ENCODE data around the gene ARSI. TPM values are rescaled to one million over a fixed set of nuclear protein-coding genes. Genes with fewer than 3 reads are reported as not detected.

ARSI gene
- total and polyA plus RNA-seq, 2 of the 13 experiments (the other 11 are each of a cell fraction or from before 2014, with no cell fraction given), result 4.2 to 33.9 TPM

DNA sequence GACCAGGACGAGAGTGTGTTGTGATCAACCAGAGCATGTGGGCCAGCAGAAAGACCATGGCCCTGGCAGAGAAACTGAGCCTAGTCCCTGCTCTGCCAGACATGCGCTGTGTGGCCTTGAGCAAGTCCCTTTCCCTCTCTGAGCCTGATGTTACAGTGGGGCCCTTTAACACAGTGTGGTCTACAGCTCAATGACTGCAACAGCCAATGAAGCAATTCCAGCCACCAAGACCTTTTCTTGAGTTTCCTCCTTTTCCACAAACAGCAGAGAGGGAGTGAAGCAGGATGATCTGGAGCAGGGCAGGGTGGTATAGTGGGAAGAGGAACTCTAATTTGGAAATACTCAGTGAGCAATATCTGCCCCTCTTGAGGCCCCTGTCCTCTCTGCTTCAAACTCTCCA is 25.8 kb upstream of the ARSI start:
- peaks cover 37% of the 10 kb centered on the region for H3K4me1 ChIP-seq (ENCODE audit: insufficient read depth, low read length)
- in situ Hi-C loops (cut with HindIII; ENCODE audit: extremely low pct_ligation_motif_present, low pct_unique_long_range_greater_than_20kb), result no loop called here
- H3K79me2 ChIP-seq (ENCODE audit: insufficient read depth, low read length), result no peaks in the 10 kb centered on the region
- no peak overlapping the region for H3K4me3 ChIP-seq (replicated peaks in 1 of 3; ENCODE audit: insufficient read depth in 1 of 3, low read depth in 2 of 3, low read length in 3 of 3)
- no peak overlapping the region for H3K9ac ChIP-seq (ENCODE audit: insufficient read depth, low read depth, low read length)
- H3K4me2 ChIP-seq (ENCODE audit: low read depth, low read length), result no peak overlapping the region
- intact Hi-C loops (cut with micrococcal nuclease; ENCODE audit: unreplicated experiment), result no loop called here
- TF ChIP-seq ZNF768 (CRISPR knock-in tag; IDR thresholded peaks at IDR 0.05) (peak; percentile 97), FOXK1 (CRISPR knock-in tag; IDR thresholded peaks at IDR 0.05; ENCODE audit: borderline replicate concordance, low read depth) (no peak), KDM6A (CRISPR knock-in tag; IDR thresholded peaks at IDR 0.05; ENCODE audit: low read depth) (no peak), ZNF549 (CRISPR knock-in tag; IDR thresholded peaks at IDR 0.05) (no peak)
- WGBS (ENCODE audit: low lambda C conversion rate), result 36% methylated on average over 2 of the region's 2 CpGs
- no TSS peak for BruUV-seq (replicated peaks)
- no peak for DNase-seq (ENCODE audit: low spot score)
- ChIA-PET POLR2A (no interaction called here), CTCF (ENCODE audit: low intra/inter-chr PET ratio, low total read pairs) (no interaction called here)
- H4K20me1 ChIP-seq (ENCODE audit: insufficient read depth, low read length), result no peaks in the 10 kb centered on the region
- no peaks in the 10 kb centered on the region for H3K9me3 ChIP-seq (ENCODE audit: low read length)
- no peak for ATAC-seq
- no peaks in the 10 kb centered on the region; a peak in 1 of 5 replicates for H3K36me3 ChIP-seq (replicated peaks in 1 of 2; ENCODE audit: control insufficient read depth in 1 of 2, insufficient read depth in 2 of 2, low read length in 2 of 2)
- no peak overlapping the region for H3K27ac ChIP-seq (ENCODE audit: extremely low read length, insufficient read depth, low read length)
- H3K27me3 ChIP-seq (ENCODE audit: control insufficient read depth in 1 of 2, insufficient read depth in 2 of 2, low read length in 2 of 2), result peaks cover 6 to 18% of the 10 kb centered on the region in 2 experiments; a peak in 3 of 5 replicates
- no peak for FAIRE-seq
- H2AFZ ChIP-seq (ENCODE audit: low read length), result no peak overlapping the region

DNA sequence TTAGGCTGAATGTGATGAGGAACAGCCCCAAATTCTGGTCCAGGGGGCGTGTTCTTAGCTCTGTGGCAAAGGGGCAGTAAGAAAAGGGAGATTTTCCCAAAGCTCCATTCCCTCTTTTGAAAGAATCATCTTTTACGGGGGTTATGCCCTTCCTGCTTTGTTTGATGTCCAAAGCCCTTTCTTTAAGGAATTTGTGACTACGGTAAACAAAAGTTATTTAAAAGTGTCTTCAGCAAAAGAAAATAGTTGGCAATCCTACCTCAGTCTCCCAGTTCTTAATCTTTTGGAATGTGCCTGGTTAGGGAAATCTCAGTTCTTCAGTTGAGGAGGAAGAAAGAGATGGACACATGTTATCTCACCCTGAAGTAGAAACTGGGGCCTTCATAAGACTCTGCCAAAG is 24.4 kb upstream of the ARSI start:
- no peak overlapping the region for H2AFZ ChIP-seq (ENCODE audit: low read length)
- no peak overlapping the region for H3K27ac ChIP-seq (ENCODE audit: extremely low read length, insufficient read depth, low read length)
- BruUV-seq (replicated peaks), result no TSS peak
- H3K27me3 ChIP-seq (ENCODE audit: control insufficient read depth in 1 of 2, insufficient read depth in 2 of 2, low read length in 2 of 2), result peaks cover 4 to 10% of the 10 kb centered on the region in 2 experiments; a peak in 2 of 5 replicates
- H3K9ac ChIP-seq (ENCODE audit: insufficient read depth, low read depth, low read length), result no peak overlapping the region
- H3K4me1 ChIP-seq (ENCODE audit: insufficient read depth, low read length), result peaks cover 44% of the 10 kb centered on the region
- no peak overlapping the region for H3K4me3 ChIP-seq (replicated peaks in 1 of 3; ENCODE audit: insufficient read depth in 1 of 3, low read depth in 2 of 3, low read length in 3 of 3)
- H3K36me3 ChIP-seq (replicated peaks in 1 of 2; ENCODE audit: control insufficient read depth in 1 of 2, insufficient read depth in 2 of 2, low read length in 2 of 2), result no peaks in the 10 kb centered on the region; a peak in 1 of 5 replicates
- ATAC-seq, result no peak
- no peak for DNase-seq (ENCODE audit: low spot score)
- CTCF ChIA-PET (ENCODE audit: low intra/inter-chr PET ratio, low total read pairs), result no interaction called here
- H3K79me2 ChIP-seq (ENCODE audit: insufficient read depth, low read length), result no peaks in the 10 kb centered on the region
- H4K20me1 ChIP-seq (ENCODE audit: insufficient read depth, low read length), result no peaks in the 10 kb centered on the region
- H3K4me2 ChIP-seq (ENCODE audit: low read depth, low read length), result 0 out of 2 replicates have a peak overlapping the region, but pooled peaks have one; percentile 6
- in situ Hi-C loops (cut with HindIII; ENCODE audit: extremely low pct_ligation_motif_present, low pct_unique_long_range_greater_than_20kb), result no loop called here
- intact Hi-C loops (cut with micrococcal nuclease; ENCODE audit: unreplicated experiment), result no loop called here
- no peaks in the 10 kb centered on the region for H3K9me3 ChIP-seq (ENCODE audit: low read length)
- 17% methylated on average over 3 of the region's 3 CpGs for WGBS (ENCODE audit: low lambda C conversion rate)
- POLR2A ChIA-PET, result no interaction called here
- no peak for FAIRE-seq
- TF ChIP-seq, protein P1, sequence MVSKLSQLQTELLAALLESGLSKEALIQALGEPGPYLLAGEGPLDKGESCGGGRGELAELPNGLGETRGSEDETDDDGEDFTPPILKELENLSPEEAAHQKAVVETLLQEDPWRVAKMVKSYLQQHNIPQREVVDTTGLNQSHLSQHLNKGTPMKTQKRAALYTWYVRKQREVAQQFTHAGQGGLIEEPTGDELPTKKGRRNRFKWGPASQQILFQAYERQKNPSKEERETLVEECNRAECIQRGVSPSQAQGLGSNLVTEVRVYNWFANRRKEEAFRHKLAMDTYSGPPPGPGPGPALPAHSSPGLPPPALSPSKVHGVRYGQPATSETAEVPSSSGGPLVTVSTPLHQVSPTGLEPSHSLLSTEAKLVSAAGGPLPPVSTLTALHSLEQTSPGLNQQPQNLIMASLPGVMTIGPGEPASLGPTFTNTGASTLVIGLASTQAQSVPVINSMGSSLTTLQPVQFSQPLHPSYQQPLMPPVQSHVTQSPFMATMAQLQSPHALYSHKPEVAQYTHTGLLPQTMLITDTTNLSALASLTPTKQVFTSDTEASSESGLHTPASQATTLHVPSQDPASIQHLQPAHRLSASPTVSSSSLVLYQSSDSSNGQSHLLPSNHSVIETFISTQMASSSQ (IDR thresholded peaks at IDR 0.05; ENCODE audit: low read depth), result no peak
- TF ChIP-seq, protein P1 (CRISPR knock-in tag; IDR thresholded peaks at IDR 0.05; ENCODE audit: borderline replicate concordance), result no peak
- TF ChIP-seq ZNF557 (CRISPR knock-in tag; IDR thresholded peaks at IDR 0.05) (no peak), HNRNPL (IDR thresholded peaks at IDR 0.05; ENCODE audit: low read depth, low read length) (no peak), AFF4 (CRISPR knock-in tag; IDR thresholded peaks at IDR 0.05) (no peak), BHLHE40 (IDR thresholded peaks at IDR 0.05; ENCODE audit: low read length) (no peak), ZNF24 (IDR thresholded peaks at IDR 0.05) (no peak)
